Measurements from ENCODE around the gene RUNX2. TPM values are rescaled to one million over a fixed set of nuclear protein-coding genes. Genes with fewer than 3 reads are reported as not detected.

The RUNX2 gene
- total RNA-seq, 1 experiment from 2014 or later = 3.8 TPM

DNA sequence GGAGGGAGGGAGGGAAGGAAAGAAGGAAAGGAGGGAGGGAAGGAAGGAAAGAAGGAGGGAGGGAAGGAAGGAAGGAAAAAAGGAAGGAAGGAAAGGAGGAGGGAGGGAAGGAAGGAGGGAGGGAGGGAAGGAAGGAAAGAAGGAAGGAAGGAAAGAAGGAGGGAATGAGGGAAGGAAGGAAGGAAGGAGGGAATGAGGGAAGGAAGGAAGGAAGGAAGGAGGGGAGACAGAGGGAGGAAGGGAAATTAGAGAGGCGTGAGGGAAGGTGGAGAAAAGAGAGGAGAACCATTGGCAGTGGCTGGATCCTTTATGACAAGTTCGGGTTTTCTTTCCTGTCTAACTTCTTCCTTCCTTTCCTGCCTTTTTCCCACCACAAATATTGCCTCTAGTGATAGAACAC, 71.9 kb downstream of the RUNX2 start:
- BruUV-seq (replicated peaks) = no TSS peak
- TF ChIP-seq, protein P1, sequence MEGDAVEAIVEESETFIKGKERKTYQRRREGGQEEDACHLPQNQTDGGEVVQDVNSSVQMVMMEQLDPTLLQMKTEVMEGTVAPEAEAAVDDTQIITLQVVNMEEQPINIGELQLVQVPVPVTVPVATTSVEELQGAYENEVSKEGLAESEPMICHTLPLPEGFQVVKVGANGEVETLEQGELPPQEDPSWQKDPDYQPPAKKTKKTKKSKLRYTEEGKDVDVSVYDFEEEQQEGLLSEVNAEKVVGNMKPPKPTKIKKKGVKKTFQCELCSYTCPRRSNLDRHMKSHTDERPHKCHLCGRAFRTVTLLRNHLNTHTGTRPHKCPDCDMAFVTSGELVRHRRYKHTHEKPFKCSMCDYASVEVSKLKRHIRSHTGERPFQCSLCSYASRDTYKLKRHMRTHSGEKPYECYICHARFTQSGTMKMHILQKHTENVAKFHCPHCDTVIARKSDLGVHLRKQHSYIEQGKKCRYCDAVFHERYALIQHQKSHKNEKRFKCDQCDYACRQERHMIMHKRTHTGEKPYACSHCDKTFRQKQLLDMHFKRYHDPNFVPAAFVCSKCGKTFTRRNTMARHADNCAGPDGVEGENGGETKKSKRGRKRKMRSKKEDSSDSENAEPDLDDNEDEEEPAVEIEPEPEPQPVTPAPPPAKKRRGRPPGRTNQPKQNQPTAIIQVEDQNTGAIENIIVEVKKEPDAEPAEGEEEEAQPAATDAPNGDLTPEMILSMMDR (conservative IDR thresholded peaks at IDR 0.05; ENCODE audit: low read depth, low read length) = no peak
- TF ChIP-seq EZH2phosphoT487 (IDR thresholded peaks at IDR 0.05; ENCODE audit: borderline replicate concordance, low read length) (no peak), EZH2 (IDR thresholded peaks at IDR 0.05; ENCODE audit: low read length, unreplicated experiment) (no peak)
- Histone ChIP-seq H3K79me2 (ENCODE audit: low read length) (no peaks in the 10 kb centered on the region), H3K4me1 (ENCODE audit: insufficient read depth, low read length) (peaks cover 13% of the 10 kb centered on the region), H4K20me1 (ENCODE audit: low read length) (no peaks in the 10 kb centered on the region), H3K9me2 (replicated peaks; ENCODE audit: low read length) (no peaks in the 10 kb centered on the region), H3K27me3 (ENCODE audit: low read length) (no peaks in the 10 kb centered on the region), H3K27ac (ENCODE audit: low read length) (no peak overlapping the region), H3K9me3 (ENCODE audit: low read length) (no peaks in the 10 kb centered on the region), H3K4me2 (ENCODE audit: low read length) (no peak overlapping the region), H3K36me3 (ENCODE audit: low read depth, low read length) (no peaks in the 10 kb centered on the region), H2AFZ (ENCODE audit: low read length) (no peak overlapping the region), H3K4me3 (ENCODE audit: low read length) (no peak overlapping the region), H3F3A (ENCODE audit: low read length, unreplicated experiment) (no peaks in the 10 kb centered on the region), H3K9ac (ENCODE audit: low read length) (no peak overlapping the region)
- CTCF ChIA-PET = no interaction called here
- no peak for ATAC-seq
- intact Hi-C loops (cut with micrococcal nuclease) = no loop called here
- POLR2A ChIA-PET (ENCODE audit: unreplicated experiment) = no interaction called here
- DNase-seq = no peak

DNA sequence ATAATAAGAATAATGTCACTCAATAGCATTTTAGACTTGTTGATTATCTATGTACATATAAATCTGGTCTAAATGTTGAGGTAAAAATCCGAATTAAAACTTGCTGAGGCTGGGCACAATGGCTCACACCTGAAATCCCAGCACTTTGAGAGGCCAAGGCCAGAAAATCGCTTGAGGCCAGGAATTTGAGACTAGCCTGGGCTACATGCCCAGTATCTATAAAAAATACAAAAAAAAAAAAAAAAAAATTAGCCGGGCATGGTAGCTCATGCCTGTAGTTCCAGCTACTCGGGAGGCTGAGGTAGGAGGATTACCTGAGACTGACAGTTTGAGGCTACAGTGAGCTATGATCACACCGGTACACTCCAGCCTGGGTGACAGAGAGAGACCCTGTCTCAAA, 83.8 kb downstream of the RUNX2 start:
- H3K4me1 ChIP-seq (ENCODE audit: insufficient read depth, low read length) = peaks cover 20% of the 10 kb centered on the region; the same call in 1 of the 2 replicates
- CTCF ChIA-PET = no interaction called here

DNA sequence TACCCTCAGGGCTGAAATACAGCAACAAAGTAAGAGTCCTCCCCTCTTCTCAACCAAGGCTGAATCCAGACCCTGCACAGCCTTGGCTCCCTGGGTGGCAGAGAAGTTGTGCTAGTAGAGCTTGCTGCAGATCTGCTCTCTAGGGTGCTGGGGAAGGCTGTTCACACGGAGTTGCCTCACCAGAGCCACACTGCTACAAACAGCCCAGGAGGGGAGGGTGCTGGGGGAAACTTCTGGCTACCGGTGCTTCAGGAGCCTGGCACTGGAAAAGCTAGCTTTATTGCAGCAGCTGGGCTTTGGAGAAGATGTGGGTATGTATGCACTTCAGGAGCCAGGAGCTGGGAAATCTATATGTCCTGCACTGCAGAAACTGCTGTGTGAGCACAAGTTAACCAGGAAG, 87.2 kb downstream of the RUNX2 start:
- POLR2A ChIA-PET (ENCODE audit: unreplicated experiment) = no interaction called here
- H2AFZ ChIP-seq (ENCODE audit: low read length) = no peak overlapping the region
- no TSS peak for BruUV-seq (replicated peaks)
- intact Hi-C loops (cut with micrococcal nuclease) = no loop called here
- H4K20me1 ChIP-seq (ENCODE audit: low read length) = no peaks in the 10 kb centered on the region
- no peaks in the 10 kb centered on the region; the same call in 1 of the 2 replicates for H3K9me2 ChIP-seq (replicated peaks; ENCODE audit: low read length)
- no peaks in the 10 kb centered on the region for H3K9me3 ChIP-seq (ENCODE audit: low read length)
- peak overlapping the region; percentile 3; the same call in 1 of the 2 replicates for H3K4me2 ChIP-seq (ENCODE audit: low read length)
- CTCF ChIA-PET = no interaction called here
- H3K36me3 ChIP-seq (ENCODE audit: low read depth, low read length) = no peaks in the 10 kb centered on the region
- no peaks in the 10 kb centered on the region for H3K27me3 ChIP-seq (ENCODE audit: low read length)
- H3K79me2 ChIP-seq (ENCODE audit: low read length) = peaks cover 13% of the 10 kb centered on the region
- no peak for TF ChIP-seq EZH2phosphoT487 (IDR thresholded peaks at IDR 0.05; ENCODE audit: borderline replicate concordance, low read length)
- H3K4me1 ChIP-seq (ENCODE audit: insufficient read depth, low read length) = peaks cover 31% of the 10 kb centered on the region
- no peak overlapping the region for H3K27ac ChIP-seq (ENCODE audit: low read length)
- DNase-seq (no peak), ATAC-seq (no peak)
- H3F3A ChIP-seq (ENCODE audit: low read length, unreplicated experiment) = no peaks in the 10 kb centered on the region
- H3K9ac ChIP-seq (ENCODE audit: low read length) = no peak overlapping the region
- no peak overlapping the region for H3K4me3 ChIP-seq (ENCODE audit: low read length)

More for the DNA sequence above, 83.8 kb downstream of the RUNX2 start:
- ATAC-seq (peak; percentile 45), DNase-seq (peak; percentile 73)
- Histone ChIP-seq H3K36me3 (ENCODE audit: low read depth, low read length) (no peaks in the 10 kb centered on the region), H2AFZ (ENCODE audit: low read length) (no peak overlapping the region), H3K4me3 (ENCODE audit: low read length) (no peak overlapping the region), H3K9me3 (ENCODE audit: low read length) (no peaks in the 10 kb centered on the region), H3F3A (ENCODE audit: low read length, unreplicated experiment) (no peaks in the 10 kb centered on the region), H3K27ac (ENCODE audit: low read length) (no peak overlapping the region), H3K4me2 (ENCODE audit: low read length) (no peak overlapping the region), H3K9me2 (replicated peaks; ENCODE audit: low read length) (no peaks in the 10 kb centered on the region; the same call in 1 of the 2 replicates), H3K9ac (ENCODE audit: low read length) (no peak overlapping the region), H4K20me1 (ENCODE audit: low read length) (no peaks in the 10 kb centered on the region), H3K79me2 (ENCODE audit: low read length) (no peaks in the 10 kb centered on the region), H3K27me3 (ENCODE audit: low read length) (no peaks in the 10 kb centered on the region)
- no TSS peak for BruUV-seq (replicated peaks)
- POLR2A ChIA-PET (ENCODE audit: unreplicated experiment) = interaction anchor here (0.8 kb wide), 1 partner anchor 166 kb away, joined by 3 read pairs; no protein-coding TSS in a partner anchor
- TF ChIP-seq, protein P1 (conservative IDR thresholded peaks at IDR 0.05; ENCODE audit: low read depth, low read length) = no peak
- TF ChIP-seq EZH2phosphoT487 (IDR thresholded peaks at IDR 0.05; ENCODE audit: borderline replicate concordance, low read length) = no peak
- no peak for TF ChIP-seq EZH2 (IDR thresholded peaks at IDR 0.05; ENCODE audit: low read length, unreplicated experiment)
- intact Hi-C loops (cut with micrococcal nuclease) = no loop called here

Data from PC-3 (cell line).